ENCODE measurements around the gene GDF2.

The GDF2 gene

DNA sequence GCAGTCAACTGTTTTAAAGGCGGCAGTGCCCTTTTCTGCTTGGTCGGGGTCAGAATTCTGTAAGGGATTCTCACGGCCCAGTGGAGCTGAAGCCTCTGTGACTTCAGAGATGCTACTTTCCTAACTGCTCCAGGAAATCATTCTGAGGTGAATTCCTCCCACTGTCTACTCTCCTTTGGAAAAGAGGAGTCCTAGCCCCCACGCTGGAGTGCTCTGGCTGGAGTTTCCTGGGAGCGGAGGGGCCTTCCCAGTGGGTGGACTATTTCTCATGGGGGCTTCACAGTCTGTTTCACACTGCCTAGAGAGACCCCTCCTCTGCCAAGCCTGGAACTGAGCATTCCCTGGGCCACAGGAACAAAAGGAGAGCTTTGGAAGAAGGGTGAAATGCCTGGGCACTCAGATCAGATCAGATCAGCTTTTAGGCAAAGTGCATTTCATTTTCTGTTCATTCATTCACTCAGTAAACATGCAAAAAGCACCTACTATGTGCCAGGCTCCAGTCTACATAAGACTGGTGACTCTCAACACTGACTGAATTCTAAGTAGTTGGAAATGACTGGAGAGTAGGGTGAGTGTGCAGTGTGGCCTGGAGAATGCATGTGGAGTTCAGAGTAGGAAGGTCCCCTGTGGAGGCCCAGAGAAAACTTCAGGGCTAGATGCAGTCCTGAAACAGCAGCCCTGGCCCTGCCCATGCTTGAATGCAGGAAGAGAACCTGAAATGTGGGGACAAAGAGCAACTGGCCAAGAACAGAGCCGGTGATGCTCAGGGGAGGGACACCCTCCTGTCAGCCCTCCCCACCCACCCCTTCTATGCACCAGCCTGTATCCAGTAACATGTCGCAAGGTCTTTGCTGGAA, 49.6 kb downstream of the GDF2 start:
- Mint-ChIP-seq H3K9me3 (no peaks in the 10 kb centered on the region), H3K27me3 (peaks cover 34% of the 10 kb centered on the region), H3K27ac (no peak overlapping the region), H3K4me3 (no peak overlapping the region), H3K4me1 (peaks cover 11% of the 10 kb centered on the region), H3K36me3 (no peaks in the 10 kb centered on the region)
- DNase-seq, result peak; percentile 20
- CTCF ChIA-PET, result no interaction called here

DNA sequence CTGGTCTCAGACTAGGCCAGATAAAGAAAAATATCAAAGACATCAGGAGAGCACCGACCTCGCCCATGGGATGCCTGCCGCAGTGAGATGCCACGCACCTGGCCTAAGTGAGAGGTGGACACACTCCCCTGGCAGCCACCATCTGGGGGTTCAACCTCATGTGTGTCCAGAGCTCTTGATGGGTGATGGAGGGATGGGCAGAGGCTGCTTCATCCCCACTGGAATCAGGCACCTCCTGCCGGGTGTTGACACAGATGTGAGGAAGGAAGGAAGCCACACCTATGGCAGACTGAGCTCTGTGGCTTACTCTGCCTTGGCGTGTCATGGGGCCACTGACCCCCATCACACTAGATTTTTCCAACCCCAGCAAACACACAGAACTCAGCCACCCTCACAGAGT, 50.5 kb downstream of the GDF2 start:
- CTCF ChIA-PET, result interaction anchor here (0.9 kb wide), 1 partner anchor 12 kb away, joined by 5 read pairs; no protein-coding TSS in a partner anchor

DNA sequence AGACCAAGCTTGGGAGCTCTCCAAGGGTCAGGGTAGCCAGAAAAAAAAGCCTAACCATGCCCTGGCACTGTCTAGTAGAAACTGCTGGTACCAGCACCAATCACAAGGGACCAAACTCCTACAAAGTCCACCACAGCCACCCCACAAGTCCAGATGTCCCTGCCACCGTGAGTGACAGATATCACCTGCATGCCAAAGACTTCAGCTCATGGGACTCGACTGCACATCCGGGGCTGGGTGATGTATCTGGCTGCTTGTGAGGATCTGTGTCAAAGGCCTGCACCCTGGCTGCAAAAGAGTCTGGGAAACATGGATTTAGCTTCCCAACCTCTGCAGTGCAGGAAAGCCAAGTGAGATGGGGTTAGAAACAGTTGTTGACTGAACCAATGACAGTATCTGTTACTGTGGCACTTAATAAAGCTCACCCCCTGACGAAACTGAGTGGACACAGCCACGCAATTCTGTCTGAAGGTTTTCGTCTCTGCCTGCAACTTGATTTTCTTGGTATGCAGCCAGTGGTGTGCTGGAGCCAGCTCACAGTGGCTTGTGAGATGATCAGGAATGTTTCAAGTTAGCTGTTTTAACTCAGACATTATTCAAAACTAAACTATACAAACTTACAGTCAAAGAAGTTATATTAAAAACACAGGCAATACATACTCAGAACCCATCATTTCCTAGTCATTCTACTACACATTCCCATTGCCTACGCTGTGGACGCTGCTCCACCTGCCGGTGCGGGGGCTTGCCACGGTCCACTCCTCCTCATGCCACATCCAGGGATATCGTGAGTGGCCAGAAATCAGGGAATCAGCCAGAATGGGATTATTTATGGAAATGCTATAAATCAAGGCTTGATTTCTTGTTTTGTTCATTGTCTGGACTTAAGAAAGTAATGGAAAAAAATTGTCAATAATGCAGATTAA, 52.6 kb downstream of the GDF2 start:
- peaks cover 59% of the 10 kb centered on the region for H3K27me3 Mint-ChIP-seq
- no peak for DNase-seq
- no peak overlapping the region for H3K27ac Mint-ChIP-seq
- CTCF ChIA-PET, result interaction anchor here (1.1 to 1.2 kb wide), 2 partner anchors 9 kb away, joined by 3 to 4 read pairs; partner anchors contain the start of gene ZNF488
- no peak overlapping the region for H3K4me3 Mint-ChIP-seq
- H3K4me1 Mint-ChIP-seq, result peaks cover 12% of the 10 kb centered on the region
- no peaks in the 10 kb centered on the region for H3K9me3 Mint-ChIP-seq
- no peaks in the 10 kb centered on the region for H3K36me3 Mint-ChIP-seq

More for the DNA sequence above, 50.5 kb downstream of the GDF2 start:
- H3K36me3 Mint-ChIP-seq, result no peaks in the 10 kb centered on the region
- peaks cover 41% of the 10 kb centered on the region for H3K27me3 Mint-ChIP-seq
- no peak overlapping the region for H3K4me3 Mint-ChIP-seq
- no peaks in the 10 kb centered on the region for H3K9me3 Mint-ChIP-seq
- H3K4me1 Mint-ChIP-seq, result peaks cover 11% of the 10 kb centered on the region
- no peak overlapping the region for H3K27ac Mint-ChIP-seq
- DNase-seq, result peak; percentile 18

DNA sequence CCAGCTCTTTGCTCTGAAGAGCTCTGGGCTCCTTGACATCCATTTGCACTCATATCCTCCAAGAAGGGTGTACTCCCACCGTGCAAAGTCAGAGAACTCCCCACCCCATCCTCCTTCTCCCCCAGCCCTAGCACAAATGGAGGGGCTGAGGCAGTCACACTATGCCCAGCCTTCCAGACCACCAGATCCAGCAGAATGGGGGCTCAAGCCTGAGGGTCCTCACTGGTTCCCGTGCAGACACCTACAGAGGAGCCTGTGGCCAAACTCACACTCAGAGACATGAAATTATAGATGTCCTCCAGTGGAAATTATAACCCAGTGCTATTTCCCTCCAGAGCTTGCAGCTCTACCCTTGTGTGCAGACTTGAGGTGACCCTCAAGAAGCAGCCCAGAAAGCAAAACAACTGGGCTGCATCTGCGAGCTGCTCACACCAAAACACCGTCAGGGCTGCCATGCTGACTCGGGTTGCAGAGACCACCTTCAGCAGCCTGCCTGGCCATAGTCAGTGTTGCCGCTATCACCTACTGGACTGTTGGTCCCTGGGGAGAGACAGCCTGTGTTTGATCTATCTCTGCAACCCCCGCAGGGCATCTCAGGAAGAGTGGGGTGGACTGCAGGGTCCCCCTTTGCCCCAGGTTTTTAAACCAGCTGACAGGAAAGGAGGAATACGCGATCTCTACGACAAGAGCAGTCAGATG, 54.4 kb downstream of the GDF2 start:
- CTCF ChIA-PET, result no interaction called here
- H3K27ac Mint-ChIP-seq, result no peak overlapping the region
- H3K27me3 Mint-ChIP-seq, result peaks cover 76% of the 10 kb centered on the region
- no peaks in the 10 kb centered on the region for H3K36me3 Mint-ChIP-seq
- no peaks in the 10 kb centered on the region for H3K9me3 Mint-ChIP-seq
- H3K4me1 Mint-ChIP-seq, result peaks cover 23% of the 10 kb centered on the region
- H3K4me3 Mint-ChIP-seq, result no peak overlapping the region
- no peak for DNase-seq
